ENCODE measurements around the gene IGFLR1. TPM values are rescaled to one million over a fixed set of nuclear protein-coding genes. Genes with fewer than 3 reads are reported as not detected.

Gene IGFLR1
- polyA plus RNA-seq, 1 of the 3 experiments (the other 2 are of a cell fraction), result 5.6 TPM

DNA sequence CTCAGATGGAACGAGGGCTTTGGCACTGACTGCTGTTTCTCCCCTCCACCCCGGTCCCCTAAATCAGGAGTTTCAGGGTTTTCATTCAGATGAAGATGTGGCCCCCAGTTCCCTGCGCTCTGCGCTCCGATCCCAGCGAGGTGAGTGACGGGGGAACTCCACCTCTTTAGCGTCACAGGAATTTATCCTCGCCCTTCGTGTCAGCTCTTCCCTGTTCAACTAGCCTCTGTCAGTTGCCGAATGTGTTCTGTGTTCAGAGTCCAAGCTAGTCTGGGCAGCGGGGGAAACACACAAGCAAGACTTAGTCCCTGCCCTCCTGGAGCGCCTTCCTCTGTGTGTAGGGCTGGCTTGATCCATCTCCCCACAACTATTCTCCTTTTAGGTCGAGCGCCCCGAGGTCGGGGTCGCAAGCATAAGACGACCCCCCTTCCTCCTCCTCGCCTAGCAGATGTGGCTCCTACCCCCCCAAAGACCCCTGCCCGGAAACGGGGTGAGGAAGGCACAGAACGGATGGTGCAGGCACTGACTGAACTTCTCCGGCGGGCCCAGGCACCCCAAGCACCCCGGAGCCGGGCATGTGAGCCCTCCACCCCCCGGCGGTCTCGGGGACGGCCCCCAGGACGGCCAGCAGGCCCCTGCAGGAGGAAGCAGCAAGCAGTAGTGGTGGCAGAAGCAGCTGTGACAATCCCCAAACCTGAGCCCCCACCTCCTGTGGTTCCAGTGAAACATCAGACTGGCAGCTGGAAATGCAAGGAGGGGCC lies 22.7 kb downstream of the IGFLR1 start:
- Histone ChIP-seq H3K79me2 (ENCODE audit: insufficient read depth) (peaks cover 28% of the 10 kb centered on the region), H3K36me3 (replicated peaks in 1 of 2; ENCODE audit: control insufficient read depth in 1 of 2, insufficient read depth in 2 of 2, low read length in 1 of 2) (peaks cover 13 to 41% of the 10 kb centered on the region in 2 experiments), H3K9me2 (no peaks in the 10 kb centered on the region), H3K27me3 (ENCODE audit: insufficient read depth) (no peaks in the 10 kb centered on the region), H2AFZ (ENCODE audit: low read depth) (no peak overlapping the region), H3K4me3 (ENCODE audit: low read depth in 2 of 2, low read length in 1 of 2) (peak overlapping the region; percentile 86 to 88; a peak in 3 of 4 replicates), H3K4me1 (ENCODE audit: control insufficient read depth in 1 of 2, insufficient read depth in 2 of 2, low read depth in 1 of 2, low read length in 1 of 2) (peaks cover 5 to 24% of the 10 kb centered on the region in 2 experiments; a peak in 3 of 4 replicates), H3K4me2 (peak overlapping the region; percentile 97), H4K20me1 (ENCODE audit: insufficient read depth) (peaks cover 28% of the 10 kb centered on the region), H3K9me3 (no peaks in the 10 kb centered on the region), H3K9ac (peak overlapping the region; percentile 69; the same call in 1 of the 2 replicates), H3K27ac (ENCODE audit: low read depth in 2 of 2, low read length in 1 of 2) (no peak overlapping the region), H3F3A (replicated peaks; ENCODE audit: insufficient read depth) (peaks cover 6% of the 10 kb centered on the region)
- DNase-seq, result no peak
- TF ChIP-seq, protein P1, sequence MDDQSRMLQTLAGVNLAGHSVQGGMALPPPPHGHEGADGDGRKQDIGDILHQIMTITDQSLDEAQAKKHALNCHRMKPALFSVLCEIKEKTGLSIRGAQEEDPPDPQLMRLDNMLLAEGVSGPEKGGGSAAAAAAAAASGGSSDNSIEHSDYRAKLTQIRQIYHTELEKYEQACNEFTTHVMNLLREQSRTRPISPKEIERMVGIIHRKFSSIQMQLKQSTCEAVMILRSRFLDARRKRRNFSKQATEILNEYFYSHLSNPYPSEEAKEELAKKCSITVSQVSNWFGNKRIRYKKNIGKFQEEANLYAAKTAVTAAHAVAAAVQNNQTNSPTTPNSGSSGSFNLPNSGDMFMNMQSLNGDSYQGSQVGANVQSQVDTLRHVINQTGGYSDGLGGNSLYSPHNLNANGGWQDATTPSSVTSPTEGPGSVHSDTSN (IDR thresholded peaks at IDR 0.05), result no peak
- TF ChIP-seq, protein P2, sequence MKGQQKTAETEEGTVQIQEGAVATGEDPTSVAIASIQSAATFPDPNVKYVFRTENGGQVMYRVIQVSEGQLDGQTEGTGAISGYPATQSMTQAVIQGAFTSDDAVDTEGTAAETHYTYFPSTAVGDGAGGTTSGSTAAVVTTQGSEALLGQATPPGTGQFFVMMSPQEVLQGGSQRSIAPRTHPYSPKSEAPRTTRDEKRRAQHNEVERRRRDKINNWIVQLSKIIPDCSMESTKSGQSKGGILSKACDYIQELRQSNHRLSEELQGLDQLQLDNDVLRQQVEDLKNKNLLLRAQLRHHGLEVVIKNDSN (IDR thresholded peaks at IDR 0.05; ENCODE audit: borderline replicate concordance, low read depth), result no peak
- TF ChIP-seq MEF2A (IDR thresholded peaks at IDR 0.05; ENCODE audit: borderline replicate concordance, low read depth) (no peak), YY1 (IDR thresholded peaks at IDR 0.05; ENCODE audit: low read depth) (no peak), RFX5 (IDR thresholded peaks at IDR 0.05; ENCODE audit: low read length) (no peak), RCOR1 (IDR thresholded peaks at IDR 0.05; ENCODE audit: low read length) (no peak), FOSL2 (IDR thresholded peaks at IDR 0.05; ENCODE audit: borderline replicate concordance, low read depth) (no peak), TAF1 (IDR thresholded peaks at IDR 0.05; ENCODE audit: borderline replicate concordance, low read depth, low read length) (no peak), EZH2phosphoT487 (IDR thresholded peaks at IDR 0.05; ENCODE audit: borderline replicate concordance, low read depth) (no peak), SIN3A (IDR thresholded peaks at IDR 0.05; ENCODE audit: borderline replicate concordance, low read depth, low read length) (no peak), SMC3 (IDR thresholded peaks at IDR 0.05; ENCODE audit: low read depth, low read length) (no peak), CHD2 (IDR thresholded peaks at IDR 0.05; ENCODE audit: low read length, partially characterized antibody) (no peak), RXRA (IDR thresholded peaks at IDR 0.05; ENCODE audit: borderline replicate concordance, low read depth) (no peak)
- TF ChIP-seq, protein P3, sequence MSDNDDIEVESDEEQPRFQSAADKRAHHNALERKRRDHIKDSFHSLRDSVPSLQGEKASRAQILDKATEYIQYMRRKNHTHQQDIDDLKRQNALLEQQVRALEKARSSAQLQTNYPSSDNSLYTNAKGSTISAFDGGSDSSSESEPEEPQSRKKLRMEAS (IDR thresholded peaks at IDR 0.05; ENCODE audit: low read depth), result no peak
- TF ChIP-seq, protein P4, sequence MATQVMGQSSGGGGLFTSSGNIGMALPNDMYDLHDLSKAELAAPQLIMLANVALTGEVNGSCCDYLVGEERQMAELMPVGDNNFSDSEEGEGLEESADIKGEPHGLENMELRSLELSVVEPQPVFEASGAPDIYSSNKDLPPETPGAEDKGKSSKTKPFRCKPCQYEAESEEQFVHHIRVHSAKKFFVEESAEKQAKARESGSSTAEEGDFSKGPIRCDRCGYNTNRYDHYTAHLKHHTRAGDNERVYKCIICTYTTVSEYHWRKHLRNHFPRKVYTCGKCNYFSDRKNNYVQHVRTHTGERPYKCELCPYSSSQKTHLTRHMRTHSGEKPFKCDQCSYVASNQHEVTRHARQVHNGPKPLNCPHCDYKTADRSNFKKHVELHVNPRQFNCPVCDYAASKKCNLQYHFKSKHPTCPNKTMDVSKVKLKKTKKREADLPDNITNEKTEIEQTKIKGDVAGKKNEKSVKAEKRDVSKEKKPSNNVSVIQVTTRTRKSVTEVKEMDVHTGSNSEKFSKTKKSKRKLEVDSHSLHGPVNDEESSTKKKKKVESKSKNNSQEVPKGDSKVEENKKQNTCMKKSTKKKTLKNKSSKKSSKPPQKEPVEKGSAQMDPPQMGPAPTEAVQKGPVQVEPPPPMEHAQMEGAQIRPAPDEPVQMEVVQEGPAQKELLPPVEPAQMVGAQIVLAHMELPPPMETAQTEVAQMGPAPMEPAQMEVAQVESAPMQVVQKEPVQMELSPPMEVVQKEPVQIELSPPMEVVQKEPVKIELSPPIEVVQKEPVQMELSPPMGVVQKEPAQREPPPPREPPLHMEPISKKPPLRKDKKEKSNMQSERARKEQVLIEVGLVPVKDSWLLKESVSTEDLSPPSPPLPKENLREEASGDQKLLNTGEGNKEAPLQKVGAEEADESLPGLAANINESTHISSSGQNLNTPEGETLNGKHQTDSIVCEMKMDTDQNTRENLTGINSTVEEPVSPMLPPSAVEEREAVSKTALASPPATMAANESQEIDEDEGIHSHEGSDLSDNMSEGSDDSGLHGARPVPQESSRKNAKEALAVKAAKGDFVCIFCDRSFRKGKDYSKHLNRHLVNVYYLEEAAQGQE (IDR thresholded peaks at IDR 0.05; ENCODE audit: low read depth, low read length), result no peak
- ChIA-PET CTCF (interaction anchor here (1.1 to 1.9 kb wide), 3 partner anchors 18 to 100 kb away, joined by 3 to 4 read pairs (median 3); no protein-coding TSS in a partner anchor), POLR2A (interaction anchor here (1.2 to 1.6 kb wide), 2 partner anchors 18 to 21 kb away, joined by 3 to 5 read pairs; no protein-coding TSS in a partner anchor)
- 92% methylated on average over 27 of the region's 32 CpGs for WGBS (ENCODE audit: low lambda C conversion rate)
